ENCODE measurements around the gene DYNLRB2.

DNA sequence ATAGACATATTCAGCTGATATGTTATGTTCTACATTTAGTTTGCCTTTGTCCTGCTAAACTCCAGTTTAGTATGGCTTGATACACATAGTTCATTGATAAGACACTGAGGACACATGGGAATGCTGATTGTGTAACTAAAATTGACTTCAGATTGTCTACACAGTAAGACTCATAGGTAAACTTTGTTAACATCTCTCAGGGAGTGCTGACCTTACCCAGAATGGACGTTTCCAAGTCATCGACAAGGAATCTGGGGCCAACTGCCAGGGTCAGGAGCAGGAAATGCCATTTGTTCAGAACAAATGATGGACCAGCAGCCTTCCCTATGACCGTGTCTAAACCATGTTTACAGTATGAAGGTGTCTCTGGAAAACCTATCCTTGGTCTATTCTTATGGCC lies 58.7 kb downstream of the DYNLRB2 start:
- TF ChIP-seq, protein P1, sequence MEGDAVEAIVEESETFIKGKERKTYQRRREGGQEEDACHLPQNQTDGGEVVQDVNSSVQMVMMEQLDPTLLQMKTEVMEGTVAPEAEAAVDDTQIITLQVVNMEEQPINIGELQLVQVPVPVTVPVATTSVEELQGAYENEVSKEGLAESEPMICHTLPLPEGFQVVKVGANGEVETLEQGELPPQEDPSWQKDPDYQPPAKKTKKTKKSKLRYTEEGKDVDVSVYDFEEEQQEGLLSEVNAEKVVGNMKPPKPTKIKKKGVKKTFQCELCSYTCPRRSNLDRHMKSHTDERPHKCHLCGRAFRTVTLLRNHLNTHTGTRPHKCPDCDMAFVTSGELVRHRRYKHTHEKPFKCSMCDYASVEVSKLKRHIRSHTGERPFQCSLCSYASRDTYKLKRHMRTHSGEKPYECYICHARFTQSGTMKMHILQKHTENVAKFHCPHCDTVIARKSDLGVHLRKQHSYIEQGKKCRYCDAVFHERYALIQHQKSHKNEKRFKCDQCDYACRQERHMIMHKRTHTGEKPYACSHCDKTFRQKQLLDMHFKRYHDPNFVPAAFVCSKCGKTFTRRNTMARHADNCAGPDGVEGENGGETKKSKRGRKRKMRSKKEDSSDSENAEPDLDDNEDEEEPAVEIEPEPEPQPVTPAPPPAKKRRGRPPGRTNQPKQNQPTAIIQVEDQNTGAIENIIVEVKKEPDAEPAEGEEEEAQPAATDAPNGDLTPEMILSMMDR (IDR thresholded peaks at IDR 0.05), result no peak
- TF ChIP-seq ZFX (IDR thresholded peaks at IDR 0.05; ENCODE audit: borderline replicate concordance), result no peak
